ENCODE results near the gene CDC20.

The CDC20 gene

GRCh38 chr1:43405219-43405875 is 46.6 kb downstream of the CDC20 start:
- no peaks in the 10 kb centered on the region for H3K27me3 ChIP-seq (ENCODE audit: insufficient read depth, low read length)
- H3K9me3 ChIP-seq (ENCODE audit: low read length) = no peaks in the 10 kb centered on the region
- no peak overlapping the region for H3K27ac ChIP-seq (ENCODE audit: low read depth, low read length, poor library complexity, severe bottlenecking)
- no peak overlapping the region for H3K4me2 ChIP-seq (ENCODE audit: low read length)
- no peak for TF ChIP-seq EZH2 (IDR thresholded peaks at IDR 0.05; ENCODE audit: borderline replicate concordance, low read length)
- no peak for TF ChIP-seq CTCF (IDR thresholded peaks at IDR 0.05; ENCODE audit: low read length)
- H3K36me3 ChIP-seq (ENCODE audit: insufficient read depth, low read length) = peaks cover 49% of the 10 kb centered on the region
- H2AFZ ChIP-seq (ENCODE audit: low read length) = no peak overlapping the region
- no peaks in the 10 kb centered on the region for H3K4me1 ChIP-seq (ENCODE audit: insufficient read depth, low read length, severe bottlenecking)
- no peaks in the 10 kb centered on the region for H3K9me2 ChIP-seq (ENCODE audit: low read depth, low read length)
- H3K9ac ChIP-seq (ENCODE audit: low read length) = no peak overlapping the region
- H3K79me2 ChIP-seq (ENCODE audit: insufficient read depth, low read length) = no peaks in the 10 kb centered on the region
- H4K20me1 ChIP-seq (ENCODE audit: insufficient read depth, low read length) = no peaks in the 10 kb centered on the region
- H3K4me3 ChIP-seq (ENCODE audit: low read depth, low read length, poor library complexity, severe bottlenecking) = no peak overlapping the region
- H3F3A ChIP-seq (ENCODE audit: insufficient read depth, low read length) = no peaks in the 10 kb centered on the region

- Histone ChIP-seq H3K4me1 (ENCODE audit: insufficient read depth, low read length, severe bottlenecking) (no peaks in the 10 kb centered on the region), H3K79me2 (ENCODE audit: insufficient read depth, low read length) (no peaks in the 10 kb centered on the region), H3F3A (ENCODE audit: insufficient read depth, low read length) (no peaks in the 10 kb centered on the region), H3K27me3 (ENCODE audit: insufficient read depth, low read length) (no peaks in the 10 kb centered on the region), H3K4me3 (ENCODE audit: low read depth, low read length, poor library complexity, severe bottlenecking) (no peak overlapping the region), H3K27ac (ENCODE audit: low read depth, low read length, poor library complexity, severe bottlenecking) (no peak overlapping the region), H3K9me2 (ENCODE audit: low read depth, low read length) (no peaks in the 10 kb centered on the region), H3K9me3 (ENCODE audit: low read length) (no peaks in the 10 kb centered on the region), H3K36me3 (ENCODE audit: insufficient read depth, low read length) (peaks cover 49% of the 10 kb centered on the region), H3K9ac (ENCODE audit: low read length) (no peak overlapping the region), H4K20me1 (ENCODE audit: insufficient read depth, low read length) (no peaks in the 10 kb centered on the region), H3K4me2 (ENCODE audit: low read length) (no peak overlapping the region), H2AFZ (ENCODE audit: low read length) (no peak overlapping the region)
- no peak for TF ChIP-seq EZH2 (IDR thresholded peaks at IDR 0.05; ENCODE audit: borderline replicate concordance, low read length)
- TF ChIP-seq CTCF (IDR thresholded peaks at IDR 0.05; ENCODE audit: low read length) = no peak
These were observed 47.1 kb downstream of the CDC20 start for GRCh38 chr1:43405876-43406234.

GRCh38 chr1:43410571-43410970 is 51.8 kb downstream of the CDC20 start:
- peaks cover 28% of the 10 kb centered on the region for H3K36me3 ChIP-seq (ENCODE audit: insufficient read depth, low read length)
- no peaks in the 10 kb centered on the region for H3K79me2 ChIP-seq (ENCODE audit: insufficient read depth, low read length)
- no peak overlapping the region for H2AFZ ChIP-seq (ENCODE audit: low read length)
- no peaks in the 10 kb centered on the region for H3K27me3 ChIP-seq (ENCODE audit: insufficient read depth, low read length)
- H3K9me2 ChIP-seq (ENCODE audit: low read depth, low read length) = no peaks in the 10 kb centered on the region
- no peak overlapping the region for H3K9ac ChIP-seq (ENCODE audit: low read length)
- no peak overlapping the region for H3K4me2 ChIP-seq (ENCODE audit: low read length)
- no peak overlapping the region for H3K4me3 ChIP-seq (ENCODE audit: low read depth, low read length, poor library complexity, severe bottlenecking)
- no peaks in the 10 kb centered on the region for H3F3A ChIP-seq (ENCODE audit: insufficient read depth, low read length)
- no peak for TF ChIP-seq EZH2 (IDR thresholded peaks at IDR 0.05; ENCODE audit: borderline replicate concordance, low read length)
- TF ChIP-seq CTCF (IDR thresholded peaks at IDR 0.05; ENCODE audit: low read length) = no peak
- no peaks in the 10 kb centered on the region for H3K9me3 ChIP-seq (ENCODE audit: low read length)
- H4K20me1 ChIP-seq (ENCODE audit: insufficient read depth, low read length) = no peaks in the 10 kb centered on the region
- no peak overlapping the region for H3K27ac ChIP-seq (ENCODE audit: low read depth, low read length, poor library complexity, severe bottlenecking)
- H3K4me1 ChIP-seq (ENCODE audit: insufficient read depth, low read length, severe bottlenecking) = no peaks in the 10 kb centered on the region

Data from OCI-LY1 (cell line).